ENCODE results near the gene MBD5.
"Not testable (repeated sequence)": the region's sequence is repeated elsewhere in the genome, so short reads cannot be mapped to it uniquely, and the experiment has no call there.

Gene MBD5

GRCh38 chr2:148021059-148021861 lies at the start of gene MBD5:
MBD5 (plus strand) TSS chr2:148021091.
- peak; percentile 69 to 73 for DNase-seq

GRCh38 chr2:147976102-147976501 lies 44.8 kb upstream of the MBD5 start:
- no peak for DNase-seq

GRCh38 chr2:147977679-147978078 lies 43.2 kb upstream of the MBD5 start:
- DNase-seq = no peak

- no peak for DNase-seq
Observed at GRCh38 chr2:147980940-147981528, 39.9 kb upstream of the MBD5 start.

- no peak for DNase-seq
Observed at GRCh38 chr2:147989102-147989501, 31.8 kb upstream of the MBD5 start.

GRCh38 chr2:147989809-147990403 lies 31.0 kb upstream of the MBD5 start:
- peak; percentile 3 to 63 for DNase-seq

GRCh38 chr2:147994965-147995364 lies 25.9 kb upstream of the MBD5 start:
- not testable (repeated sequence) for DNase-seq

GRCh38 chr2:147996828-147997227 lies 24.1 kb upstream of the MBD5 start:
- DNase-seq = no peak

GRCh38 chr2:147998203-147998602 lies 22.7 kb upstream of the MBD5 start:
- DNase-seq = no peak

- DNase-seq = no peak
Observed at GRCh38 chr2:147999126-147999525, 21.8 kb upstream of the MBD5 start.

- DNase-seq = no peak
Observed at GRCh38 chr2:148000095-148000494, 20.8 kb upstream of the MBD5 start.

- not testable (repeated sequence) for DNase-seq
Observed at GRCh38 chr2:148002420-148002819, 18.5 kb upstream of the MBD5 start.

GRCh38 chr2:148006249-148007007 lies 14.5 kb upstream of the MBD5 start:
- DNase-seq = no peak

GRCh38 chr2:148007219-148007900 lies 13.5 kb upstream of the MBD5 start:
- no peak for DNase-seq

- DNase-seq = not testable (repeated sequence)
Observed at GRCh38 chr2:148008411-148008810, 12.5 kb upstream of the MBD5 start.

- DNase-seq = no peak
Observed at GRCh38 chr2:148013876-148014275, 7.0 kb upstream of the MBD5 start.

GRCh38 chr2:148014616-148015015 lies 6.3 kb upstream of the MBD5 start:
- DNase-seq = no peak

- DNase-seq = peak; percentile 97 to 99
Observed at GRCh38 chr2:148020111-148021058, 506 bp upstream of the MBD5 start, which contains the start of gene ORC4. ORC4 (minus strand) TSS chr2:148020737; CDS start chr2:147975958, 44,779 bp downstream.

GRCh38 chr2:148021886-148022285 lies 995 bp downstream of the MBD5 start:
- DNase-seq = no peak

- DNase-seq = no peak
Observed at GRCh38 chr2:148022351-148022750, 1.5 kb downstream of the MBD5 start.

- no peak for DNase-seq
Observed at GRCh38 chr2:148022882-148023281, 2.0 kb downstream of the MBD5 start.

Data from CD4-positive, alpha-beta T cell treated with Interleukin-1 beta for 1 hour (primary cell).